ENCODE results near the gene SH2D2A.

DNA sequence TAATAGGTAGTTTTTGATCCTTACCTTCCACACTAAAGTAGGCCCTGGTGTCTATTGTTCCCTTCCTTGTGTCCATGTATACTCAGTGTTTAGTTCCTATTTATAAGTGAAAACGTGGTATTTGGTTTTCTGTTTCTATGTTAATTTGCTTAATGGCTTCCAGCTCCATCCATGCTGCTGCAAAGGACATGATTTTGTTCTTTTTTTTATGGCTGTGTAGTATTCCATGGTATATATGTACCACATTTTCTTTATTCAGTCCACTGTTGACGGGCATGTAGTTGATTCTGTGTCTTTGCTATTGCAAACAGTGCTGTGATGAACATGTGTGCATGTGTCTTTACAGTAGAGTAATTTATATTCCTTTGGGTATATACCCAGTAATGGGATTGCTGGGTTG lies 28.5 kb downstream of the SH2D2A start:
- no peak for TF ChIP-seq EP300 (IDR thresholded peaks at IDR 0.05)
- TF ChIP-seq, protein P1, sequence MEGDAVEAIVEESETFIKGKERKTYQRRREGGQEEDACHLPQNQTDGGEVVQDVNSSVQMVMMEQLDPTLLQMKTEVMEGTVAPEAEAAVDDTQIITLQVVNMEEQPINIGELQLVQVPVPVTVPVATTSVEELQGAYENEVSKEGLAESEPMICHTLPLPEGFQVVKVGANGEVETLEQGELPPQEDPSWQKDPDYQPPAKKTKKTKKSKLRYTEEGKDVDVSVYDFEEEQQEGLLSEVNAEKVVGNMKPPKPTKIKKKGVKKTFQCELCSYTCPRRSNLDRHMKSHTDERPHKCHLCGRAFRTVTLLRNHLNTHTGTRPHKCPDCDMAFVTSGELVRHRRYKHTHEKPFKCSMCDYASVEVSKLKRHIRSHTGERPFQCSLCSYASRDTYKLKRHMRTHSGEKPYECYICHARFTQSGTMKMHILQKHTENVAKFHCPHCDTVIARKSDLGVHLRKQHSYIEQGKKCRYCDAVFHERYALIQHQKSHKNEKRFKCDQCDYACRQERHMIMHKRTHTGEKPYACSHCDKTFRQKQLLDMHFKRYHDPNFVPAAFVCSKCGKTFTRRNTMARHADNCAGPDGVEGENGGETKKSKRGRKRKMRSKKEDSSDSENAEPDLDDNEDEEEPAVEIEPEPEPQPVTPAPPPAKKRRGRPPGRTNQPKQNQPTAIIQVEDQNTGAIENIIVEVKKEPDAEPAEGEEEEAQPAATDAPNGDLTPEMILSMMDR (IDR thresholded peaks at IDR 0.05), result no peak

Data from stomach (tissue), 4 donors.